ENCODE data around the gene ANKRD13B.
"Not testable (repeated sequence)": the region's sequence is repeated elsewhere in the genome, so short reads cannot be mapped to it uniquely, and the experiment has no call there.

ANKRD13B gene

GRCh38 chr17:29592850-29593551, at the start of gene ANKRD13B:
Gene ANKRD13B (plus strand): TSS chr17:29593132. CDS start chr17:29593622, 490 bp downstream.
- no peak for TF ChIP-seq ZNF274 (IDR thresholded peaks at IDR 0.05; ENCODE audit: low read depth, low read length)
- peak within 1 kb of the TSS; percentile 64; the same call in 1 of the 2 replicates for H3K4me3 ChIP-seq (ENCODE audit: low read length)

GRCh38 chr17:29544066-29544465, 48.9 kb upstream of the ANKRD13B start:
- H3K4me3 ChIP-seq (ENCODE audit: low read length): no peak overlapping the region
- TF ChIP-seq ZNF274 (IDR thresholded peaks at IDR 0.05; ENCODE audit: low read depth, low read length): no peak

GRCh38 chr17:29546085-29546484, 46.8 kb upstream of the ANKRD13B start:
- H3K4me3 ChIP-seq (ENCODE audit: low read length): no peak overlapping the region
- no peak for TF ChIP-seq ZNF274 (IDR thresholded peaks at IDR 0.05; ENCODE audit: low read depth, low read length)

GRCh38 chr17:29546830-29547229, 46.1 kb upstream of the ANKRD13B start:
- no peak overlapping the region for H3K4me3 ChIP-seq (ENCODE audit: low read length)
- TF ChIP-seq ZNF274 (IDR thresholded peaks at IDR 0.05; ENCODE audit: low read depth, low read length): no peak

GRCh38 chr17:29549177-29549923, 43.6 kb upstream of the ANKRD13B start:
- no peak for TF ChIP-seq ZNF274 (IDR thresholded peaks at IDR 0.05; ENCODE audit: low read depth, low read length)

GRCh38 chr17:29555840-29556239, 37.1 kb upstream of the ANKRD13B start:
- no peak overlapping the region for H3K4me3 ChIP-seq (ENCODE audit: low read length)
- no peak for TF ChIP-seq ZNF274 (IDR thresholded peaks at IDR 0.05; ENCODE audit: low read depth, low read length)

More at GRCh38 chr17:29549177-29549923, 43.6 kb upstream of the ANKRD13B start:
- H3K4me3 ChIP-seq (ENCODE audit: low read length): no peak overlapping the region

GRCh38 chr17:29557085-29557738, 35.7 kb upstream of the ANKRD13B start:
- TF ChIP-seq ZNF274 (IDR thresholded peaks at IDR 0.05; ENCODE audit: low read depth, low read length): no peak
- no peak overlapping the region for H3K4me3 ChIP-seq (ENCODE audit: low read length)

GRCh38 chr17:29557739-29558116, 35.2 kb upstream of the ANKRD13B start:
- no peak overlapping the region for H3K4me3 ChIP-seq (ENCODE audit: low read length)
- TF ChIP-seq ZNF274 (IDR thresholded peaks at IDR 0.05; ENCODE audit: low read depth, low read length): no peak

GRCh38 chr17:29558139-29558538, 34.8 kb upstream of the ANKRD13B start:
- H3K4me3 ChIP-seq (ENCODE audit: low read length): not testable (repeated sequence)

- no peak for TF ChIP-seq ZNF274 (IDR thresholded peaks at IDR 0.05; ENCODE audit: low read depth, low read length)
- H3K4me3 ChIP-seq (ENCODE audit: low read length): no peak overlapping the region
Measured at GRCh38 chr17:29559640-29560039, 33.3 kb upstream of the ANKRD13B start.

- no peak for TF ChIP-seq ZNF274 (IDR thresholded peaks at IDR 0.05; ENCODE audit: low read depth, low read length)
Measured at GRCh38 chr17:29560316-29560715, 32.6 kb upstream of the ANKRD13B start.

GRCh38 chr17:29561554-29562517, 31.1 kb upstream of the ANKRD13B start:
- H3K4me3 ChIP-seq (ENCODE audit: low read length): no peak overlapping the region
- no peak for TF ChIP-seq ZNF274 (IDR thresholded peaks at IDR 0.05; ENCODE audit: low read depth, low read length)

More at GRCh38 chr17:29560316-29560715, 32.6 kb upstream of the ANKRD13B start:
- H3K4me3 ChIP-seq (ENCODE audit: low read length): no peak overlapping the region

- H3K4me3 ChIP-seq (ENCODE audit: low read length): no peak overlapping the region
- TF ChIP-seq ZNF274 (IDR thresholded peaks at IDR 0.05; ENCODE audit: low read depth, low read length): no peak
Measured at GRCh38 chr17:29562615-29563014, 30.3 kb upstream of the ANKRD13B start.

GRCh38 chr17:29563816-29564215, 29.1 kb upstream of the ANKRD13B start:
- H3K4me3 ChIP-seq (ENCODE audit: low read length): no peak overlapping the region
- no peak for TF ChIP-seq ZNF274 (IDR thresholded peaks at IDR 0.05; ENCODE audit: low read depth, low read length)
